ENCODE measurements around the gene ADARB2.

ADARB2 gene

DNA sequence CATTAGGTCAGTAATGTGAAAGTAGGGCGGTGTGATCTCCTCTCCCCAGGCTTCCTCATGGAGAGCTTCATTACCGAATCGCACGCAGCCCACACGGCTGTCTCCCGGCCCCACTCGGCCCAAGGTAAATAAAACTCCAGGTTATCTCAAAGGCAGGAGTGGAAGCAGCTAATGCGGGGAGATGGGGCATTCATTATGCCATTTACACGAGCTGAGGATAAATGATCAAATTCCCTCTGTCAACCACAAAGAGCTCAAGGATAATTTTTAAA is 93.5 kb downstream of the ADARB2 start:
- in situ Hi-C loops (cut with HindIII; ENCODE audit: low sequenced_read_pairs), result no loop called here

DNA sequence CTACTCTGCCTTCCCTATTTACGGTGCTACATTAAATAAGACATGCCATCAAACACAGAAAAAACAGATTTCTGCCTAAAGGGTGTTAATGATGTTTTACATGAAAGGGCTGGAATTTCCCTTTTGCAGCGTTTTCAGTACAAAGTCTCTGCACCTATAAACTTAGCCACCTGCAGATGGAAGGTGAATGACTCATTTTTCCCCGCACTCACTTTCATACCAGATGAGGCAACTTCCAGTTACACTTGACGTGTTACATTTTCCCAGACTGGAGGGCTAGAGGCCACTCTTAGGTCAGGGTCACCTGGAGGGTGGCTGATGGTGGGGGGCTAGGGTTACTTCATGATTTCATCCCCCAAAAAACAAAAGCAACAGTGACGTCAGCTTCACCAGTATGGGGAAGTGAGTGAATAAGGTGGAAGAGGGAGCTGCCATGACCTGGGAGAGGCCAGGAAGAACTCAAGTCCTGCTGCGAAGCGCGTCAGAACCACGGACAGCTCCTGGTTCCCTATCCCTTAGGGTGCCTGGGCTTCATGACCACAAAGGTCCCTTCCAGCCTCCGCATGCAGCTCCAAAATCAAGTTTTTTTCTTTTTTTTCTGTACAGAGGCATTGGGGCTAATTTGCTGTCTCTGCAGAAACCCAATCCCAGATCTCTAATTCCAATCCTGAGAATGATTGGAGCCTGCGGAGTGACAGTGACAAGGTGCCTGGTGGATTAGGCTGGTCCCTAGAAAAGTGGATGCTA is 94.0 kb downstream of the ADARB2 start:
- in situ Hi-C loops (cut with HindIII; ENCODE audit: low sequenced_read_pairs), result no loop called here

DNA sequence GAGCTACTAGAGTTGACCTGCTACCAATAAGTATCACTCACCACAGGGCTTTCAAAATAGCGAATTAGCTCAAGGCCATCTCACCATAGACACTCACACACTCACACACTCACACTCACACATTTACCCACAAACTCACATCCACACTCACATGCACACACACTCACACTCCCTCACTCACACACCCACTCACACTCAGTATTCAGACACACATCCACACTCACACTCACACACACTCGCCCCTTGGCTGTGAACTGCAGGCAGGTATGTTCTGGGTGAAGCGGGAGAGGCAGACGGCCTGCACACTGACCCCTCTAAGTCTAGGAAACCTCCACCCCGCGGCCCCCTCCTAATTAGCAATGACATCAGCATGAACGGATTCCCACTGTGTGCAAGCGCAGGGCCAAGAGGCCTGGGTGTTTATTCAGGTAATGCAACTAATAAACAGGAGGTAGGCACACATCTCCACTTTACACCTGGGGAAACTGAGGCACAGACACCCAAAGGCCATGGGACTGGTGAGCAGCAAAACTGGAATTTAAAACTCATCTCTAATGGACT is 94.6 kb downstream of the ADARB2 start:
- in situ Hi-C loops (cut with HindIII; ENCODE audit: low sequenced_read_pairs), result no loop called here

DNA sequence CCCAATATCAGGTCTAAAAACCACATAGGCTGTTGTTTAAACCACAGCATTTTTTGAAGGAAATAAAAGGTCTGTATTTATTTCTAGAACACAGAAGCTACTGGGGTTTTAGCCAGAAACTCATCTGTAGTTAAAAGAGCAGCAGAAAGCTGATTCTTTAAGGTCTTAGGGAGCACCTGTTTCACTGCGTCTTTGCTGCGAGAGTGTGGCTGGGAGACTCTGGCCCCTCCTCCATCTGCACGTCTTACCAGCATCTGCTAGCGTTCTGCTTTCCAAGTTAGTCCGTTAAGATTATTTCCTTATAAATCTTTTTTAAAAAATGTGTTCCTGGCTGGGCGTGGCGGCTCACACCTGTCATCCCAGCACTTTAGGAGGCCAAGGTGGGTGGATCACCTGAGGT is 95.9 kb downstream of the ADARB2 start:
- in situ Hi-C loops (cut with HindIII; ENCODE audit: low sequenced_read_pairs), result no loop called here

GRCh38 chr10:1638889-1639419 is 98.4 kb downstream of the ADARB2 start:
- in situ Hi-C loops (cut with HindIII; ENCODE audit: low sequenced_read_pairs), result no loop called here

DNA sequence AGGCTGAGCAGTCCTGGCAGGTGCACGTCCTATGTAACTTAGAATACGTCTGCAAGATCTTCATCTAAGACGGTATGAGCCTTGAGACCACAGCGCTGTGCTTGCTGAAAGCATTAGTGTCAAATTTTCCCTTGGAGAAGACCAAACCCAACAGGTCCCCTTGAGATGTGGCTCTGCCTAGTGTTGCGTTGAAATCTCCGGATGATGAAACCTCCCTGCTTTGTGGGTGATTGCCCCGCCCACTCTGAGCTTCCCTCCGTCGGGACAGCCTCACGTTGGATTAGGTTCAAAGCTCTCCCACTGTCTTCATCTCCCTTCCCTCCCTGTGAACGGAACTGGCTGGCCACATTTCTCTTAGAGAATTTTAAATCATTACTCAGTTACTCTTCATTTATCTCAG is 102.0 kb downstream of the ADARB2 start:
- in situ Hi-C loops (cut with HindIII; ENCODE audit: low sequenced_read_pairs), result no loop called here

- in situ Hi-C loops (cut with HindIII; ENCODE audit: low sequenced_read_pairs), result no loop called here
These were observed 103.1 kb downstream of the ADARB2 start for GRCh38 chr10:1634239-1634638.

GRCh38 chr10:1633783-1634182 is 103.5 kb downstream of the ADARB2 start:
- in situ Hi-C loops (cut with HindIII; ENCODE audit: low sequenced_read_pairs), result no loop called here

DNA sequence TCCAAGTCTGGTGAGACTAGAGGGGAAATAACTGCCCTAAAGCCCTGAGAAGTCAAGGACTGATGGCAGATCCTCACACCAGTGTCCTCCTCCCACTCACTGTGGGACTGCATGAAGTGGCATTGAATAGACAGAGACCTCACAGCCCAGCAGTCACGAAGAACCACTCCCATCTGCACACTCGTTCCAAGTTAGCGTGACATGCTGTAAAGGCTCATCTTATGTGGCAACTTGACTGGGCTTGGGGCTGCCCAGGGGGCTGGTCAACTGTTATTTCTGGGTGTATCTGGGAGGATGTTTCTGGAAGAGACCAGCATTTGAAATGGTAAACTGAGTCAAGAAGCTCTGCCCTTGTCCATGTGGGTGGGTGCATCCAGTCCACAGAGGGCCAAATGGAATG is 104.7 kb downstream of the ADARB2 start:
- in situ Hi-C loops (cut with HindIII; ENCODE audit: low sequenced_read_pairs), result no loop called here

GRCh38 chr10:1632141-1632540 is 105.2 kb downstream of the ADARB2 start:
- in situ Hi-C loops (cut with HindIII; ENCODE audit: low sequenced_read_pairs), result no loop called here

- in situ Hi-C loops (cut with HindIII; ENCODE audit: low sequenced_read_pairs), result no loop called here
These were observed 106.0 kb downstream of the ADARB2 start for GRCh38 chr10:1631282-1631681.

- in situ Hi-C loops (cut with HindIII; ENCODE audit: low sequenced_read_pairs), result no loop called here
These were observed 107.0 kb downstream of the ADARB2 start for GRCh38 chr10:1630304-1630703.

DNA sequence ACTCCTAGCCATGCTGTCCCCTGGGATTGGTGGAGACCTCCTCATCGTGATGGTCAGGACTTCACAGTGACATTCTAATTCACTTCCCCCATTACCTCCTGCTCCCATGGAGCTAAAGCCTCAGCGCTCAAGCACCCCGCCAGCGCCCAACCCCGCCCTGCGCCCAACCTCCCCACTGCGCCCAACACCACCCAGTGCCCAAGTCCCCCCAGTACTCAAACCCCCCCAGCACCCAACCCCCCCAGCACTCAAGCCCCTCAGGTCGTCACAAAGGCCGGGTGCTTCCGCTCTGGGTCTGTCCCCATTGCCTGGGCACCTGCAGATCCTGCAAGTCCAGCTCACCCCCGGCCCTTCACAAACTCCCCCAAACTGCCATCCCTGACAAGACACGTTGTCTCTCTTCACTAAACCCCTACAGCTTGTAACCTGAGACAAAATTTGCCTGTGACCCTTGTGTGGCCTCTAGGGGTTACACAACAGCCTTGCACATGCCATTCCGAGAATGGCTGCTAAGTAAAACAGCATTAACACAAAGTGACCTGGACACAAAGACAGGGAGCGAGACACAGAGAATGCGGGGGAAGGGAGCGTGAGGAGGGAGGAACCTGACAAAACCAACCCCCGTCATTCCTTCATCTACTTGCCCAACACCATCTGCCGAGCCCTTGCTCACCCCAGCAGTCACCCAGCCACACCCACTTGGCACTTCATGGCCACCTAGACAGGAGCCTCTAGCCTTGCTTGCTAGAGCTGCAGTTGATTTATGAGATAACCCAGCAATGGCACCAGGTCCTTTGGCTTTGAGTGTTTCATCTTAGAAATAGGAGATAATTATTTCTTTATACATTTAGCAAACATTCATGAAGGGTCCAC is 107.8 kb downstream of the ADARB2 start:
- in situ Hi-C loops (cut with HindIII; ENCODE audit: low sequenced_read_pairs), result no loop called here

GRCh38 chr10:1628757-1629156 is 108.6 kb downstream of the ADARB2 start:
- in situ Hi-C loops (cut with HindIII; ENCODE audit: low sequenced_read_pairs), result no loop called here

DNA sequence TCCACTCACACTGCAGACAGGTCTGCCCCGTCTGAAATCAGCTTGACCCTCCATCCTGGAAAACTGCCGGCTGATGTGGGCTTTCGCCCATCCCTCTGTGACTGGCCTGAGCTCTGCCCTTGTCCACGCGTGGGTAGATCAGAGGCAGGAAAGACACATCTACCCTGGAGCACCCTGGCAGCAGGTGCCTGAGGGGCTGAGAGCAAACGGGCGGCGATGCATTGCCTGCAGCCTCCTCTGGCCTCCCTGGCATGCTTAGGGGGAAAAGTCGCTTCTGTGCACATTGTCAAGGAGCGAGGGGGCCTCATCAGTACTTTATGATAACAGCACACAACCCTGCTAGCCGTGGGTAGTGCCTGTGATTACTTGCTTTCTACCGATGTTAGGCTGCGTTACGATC is 109.4 kb downstream of the ADARB2 start:
- in situ Hi-C loops (cut with HindIII; ENCODE audit: low sequenced_read_pairs), result no loop called here

DNA sequence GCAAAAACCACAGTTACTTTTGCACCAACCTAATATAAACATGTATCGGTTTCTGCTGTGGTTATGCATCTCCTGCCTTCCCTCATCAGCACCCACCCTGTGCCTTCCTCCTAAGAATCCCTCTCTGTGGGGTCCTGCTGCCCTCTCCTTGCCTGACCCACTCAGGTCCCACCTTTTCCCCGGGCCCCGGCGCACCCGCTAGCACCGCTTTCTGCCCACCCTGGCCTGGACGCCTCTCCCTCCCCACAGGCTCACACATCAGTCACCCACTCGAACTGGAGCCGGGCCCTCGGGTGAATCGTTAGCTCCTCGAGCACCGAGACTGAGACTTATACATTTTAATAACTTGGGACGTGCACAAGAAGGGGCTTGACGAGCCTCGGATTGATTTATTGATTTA is 110.5 kb downstream of the ADARB2 start:
- in situ Hi-C loops (cut with HindIII; ENCODE audit: low sequenced_read_pairs), result no loop called here

DNA sequence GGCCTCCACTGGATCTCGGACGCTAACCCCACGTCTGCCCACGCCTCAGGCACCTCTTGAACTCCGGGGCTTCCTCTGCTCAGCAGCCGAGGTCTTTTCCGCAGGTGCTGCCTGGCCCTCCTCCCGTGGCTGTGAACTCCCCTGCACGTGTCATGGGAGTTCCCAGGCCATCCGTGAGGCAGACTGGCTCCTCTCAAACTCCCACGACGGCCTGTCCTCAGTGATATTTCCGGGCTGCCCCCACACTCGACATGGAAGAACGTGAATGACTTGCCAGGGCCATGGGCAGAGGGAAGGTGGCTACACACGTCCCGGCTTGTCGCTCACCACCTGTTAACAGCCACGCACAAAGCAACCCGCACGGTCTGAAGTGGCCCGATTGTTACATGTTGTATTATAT is 110.9 kb downstream of the ADARB2 start:
- in situ Hi-C loops (cut with HindIII; ENCODE audit: low sequenced_read_pairs), result no loop called here

DNA sequence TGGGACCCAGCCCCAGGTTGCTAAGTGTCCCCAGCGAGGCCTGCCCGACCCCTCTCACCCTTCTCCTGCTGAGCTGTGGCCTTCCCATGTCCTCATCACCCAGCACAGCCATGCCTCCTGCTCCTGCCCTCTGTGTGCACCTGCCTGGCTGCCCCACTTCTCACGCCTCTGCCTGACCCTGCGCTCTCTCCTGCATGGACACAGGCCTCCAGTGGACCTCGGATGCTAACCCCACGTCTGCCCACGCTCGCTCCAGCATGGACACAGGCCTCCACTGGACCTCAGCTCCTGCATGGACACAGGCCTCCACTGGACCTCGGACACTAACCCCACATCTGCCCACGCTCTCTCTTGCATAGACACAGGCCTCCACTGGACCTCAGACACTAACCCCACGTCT is 111.6 kb downstream of the ADARB2 start:
- in situ Hi-C loops (cut with HindIII; ENCODE audit: low sequenced_read_pairs), result no loop called here

GRCh38 chr10:1625079-1625478 is 112.2 kb downstream of the ADARB2 start:
- in situ Hi-C loops (cut with HindIII; ENCODE audit: low sequenced_read_pairs), result no loop called here

GRCh38 chr10:1624240-1624639 is 113.1 kb downstream of the ADARB2 start:
- in situ Hi-C loops (cut with HindIII; ENCODE audit: low sequenced_read_pairs), result no loop called here

GRCh38 chr10:1620803-1621202 is 116.5 kb downstream of the ADARB2 start:
- in situ Hi-C loops (cut with HindIII; ENCODE audit: low sequenced_read_pairs), result no loop called here
